ENCODE measurements around the gene APOE. TPM values are rescaled to one million over a fixed set of nuclear protein-coding genes. Genes with fewer than 3 reads are reported as not detected.

APOE gene
- total and polyA plus RNA-seq, 9 of the 15 experiments (the other 6 are each of a cell fraction or from before 2014, with no cell fraction given) = 0.14 to 180 (median 58.1) TPM; not detected in 1

- TF ChIP-seq, protein P1, sequence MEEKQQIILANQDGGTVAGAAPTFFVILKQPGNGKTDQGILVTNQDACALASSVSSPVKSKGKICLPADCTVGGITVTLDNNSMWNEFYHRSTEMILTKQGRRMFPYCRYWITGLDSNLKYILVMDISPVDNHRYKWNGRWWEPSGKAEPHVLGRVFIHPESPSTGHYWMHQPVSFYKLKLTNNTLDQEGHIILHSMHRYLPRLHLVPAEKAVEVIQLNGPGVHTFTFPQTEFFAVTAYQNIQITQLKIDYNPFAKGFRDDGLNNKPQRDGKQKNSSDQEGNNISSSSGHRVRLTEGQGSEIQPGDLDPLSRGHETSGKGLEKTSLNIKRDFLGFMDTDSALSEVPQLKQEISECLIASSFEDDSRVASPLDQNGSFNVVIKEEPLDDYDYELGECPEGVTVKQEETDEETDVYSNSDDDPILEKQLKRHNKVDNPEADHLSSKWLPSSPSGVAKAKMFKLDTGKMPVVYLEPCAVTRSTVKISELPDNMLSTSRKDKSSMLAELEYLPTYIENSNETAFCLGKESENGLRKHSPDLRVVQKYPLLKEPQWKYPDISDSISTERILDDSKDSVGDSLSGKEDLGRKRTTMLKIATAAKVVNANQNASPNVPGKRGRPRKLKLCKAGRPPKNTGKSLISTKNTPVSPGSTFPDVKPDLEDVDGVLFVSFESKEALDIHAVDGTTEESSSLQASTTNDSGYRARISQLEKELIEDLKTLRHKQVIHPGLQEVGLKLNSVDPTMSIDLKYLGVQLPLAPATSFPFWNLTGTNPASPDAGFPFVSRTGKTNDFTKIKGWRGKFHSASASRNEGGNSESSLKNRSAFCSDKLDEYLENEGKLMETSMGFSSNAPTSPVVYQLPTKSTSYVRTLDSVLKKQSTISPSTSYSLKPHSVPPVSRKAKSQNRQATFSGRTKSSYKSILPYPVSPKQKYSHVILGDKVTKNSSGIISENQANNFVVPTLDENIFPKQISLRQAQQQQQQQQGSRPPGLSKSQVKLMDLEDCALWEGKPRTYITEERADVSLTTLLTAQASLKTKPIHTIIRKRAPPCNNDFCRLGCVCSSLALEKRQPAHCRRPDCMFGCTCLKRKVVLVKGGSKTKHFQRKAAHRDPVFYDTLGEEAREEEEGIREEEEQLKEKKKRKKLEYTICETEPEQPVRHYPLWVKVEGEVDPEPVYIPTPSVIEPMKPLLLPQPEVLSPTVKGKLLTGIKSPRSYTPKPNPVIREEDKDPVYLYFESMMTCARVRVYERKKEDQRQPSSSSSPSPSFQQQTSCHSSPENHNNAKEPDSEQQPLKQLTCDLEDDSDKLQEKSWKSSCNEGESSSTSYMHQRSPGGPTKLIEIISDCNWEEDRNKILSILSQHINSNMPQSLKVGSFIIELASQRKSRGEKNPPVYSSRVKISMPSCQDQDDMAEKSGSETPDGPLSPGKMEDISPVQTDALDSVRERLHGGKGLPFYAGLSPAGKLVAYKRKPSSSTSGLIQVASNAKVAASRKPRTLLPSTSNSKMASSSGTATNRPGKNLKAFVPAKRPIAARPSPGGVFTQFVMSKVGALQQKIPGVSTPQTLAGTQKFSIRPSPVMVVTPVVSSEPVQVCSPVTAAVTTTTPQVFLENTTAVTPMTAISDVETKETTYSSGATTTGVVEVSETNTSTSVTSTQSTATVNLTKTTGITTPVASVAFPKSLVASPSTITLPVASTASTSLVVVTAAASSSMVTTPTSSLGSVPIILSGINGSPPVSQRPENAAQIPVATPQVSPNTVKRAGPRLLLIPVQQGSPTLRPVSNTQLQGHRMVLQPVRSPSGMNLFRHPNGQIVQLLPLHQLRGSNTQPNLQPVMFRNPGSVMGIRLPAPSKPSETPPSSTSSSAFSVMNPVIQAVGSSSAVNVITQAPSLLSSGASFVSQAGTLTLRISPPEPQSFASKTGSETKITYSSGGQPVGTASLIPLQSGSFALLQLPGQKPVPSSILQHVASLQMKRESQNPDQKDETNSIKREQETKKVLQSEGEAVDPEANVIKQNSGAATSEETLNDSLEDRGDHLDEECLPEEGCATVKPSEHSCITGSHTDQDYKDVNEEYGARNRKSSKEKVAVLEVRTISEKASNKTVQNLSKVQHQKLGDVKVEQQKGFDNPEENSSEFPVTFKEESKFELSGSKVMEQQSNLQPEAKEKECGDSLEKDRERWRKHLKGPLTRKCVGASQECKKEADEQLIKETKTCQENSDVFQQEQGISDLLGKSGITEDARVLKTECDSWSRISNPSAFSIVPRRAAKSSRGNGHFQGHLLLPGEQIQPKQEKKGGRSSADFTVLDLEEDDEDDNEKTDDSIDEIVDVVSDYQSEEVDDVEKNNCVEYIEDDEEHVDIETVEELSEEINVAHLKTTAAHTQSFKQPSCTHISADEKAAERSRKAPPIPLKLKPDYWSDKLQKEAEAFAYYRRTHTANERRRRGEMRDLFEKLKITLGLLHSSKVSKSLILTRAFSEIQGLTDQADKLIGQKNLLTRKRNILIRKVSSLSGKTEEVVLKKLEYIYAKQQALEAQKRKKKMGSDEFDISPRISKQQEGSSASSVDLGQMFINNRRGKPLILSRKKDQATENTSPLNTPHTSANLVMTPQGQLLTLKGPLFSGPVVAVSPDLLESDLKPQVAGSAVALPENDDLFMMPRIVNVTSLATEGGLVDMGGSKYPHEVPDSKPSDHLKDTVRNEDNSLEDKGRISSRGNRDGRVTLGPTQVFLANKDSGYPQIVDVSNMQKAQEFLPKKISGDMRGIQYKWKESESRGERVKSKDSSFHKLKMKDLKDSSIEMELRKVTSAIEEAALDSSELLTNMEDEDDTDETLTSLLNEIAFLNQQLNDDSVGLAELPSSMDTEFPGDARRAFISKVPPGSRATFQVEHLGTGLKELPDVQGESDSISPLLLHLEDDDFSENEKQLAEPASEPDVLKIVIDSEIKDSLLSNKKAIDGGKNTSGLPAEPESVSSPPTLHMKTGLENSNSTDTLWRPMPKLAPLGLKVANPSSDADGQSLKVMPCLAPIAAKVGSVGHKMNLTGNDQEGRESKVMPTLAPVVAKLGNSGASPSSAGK (IDR thresholded peaks at IDR 0.05) = no peak
- peak; percentile 69; the same call in 1 of the 2 replicates for TF ChIP-seq POLR2AphosphoS2 (IDR thresholded peaks at IDR 0.05; ENCODE audit: low read length)
- peak; percentile 29; the same call in 1 of the 2 replicates for TF ChIP-seq MXI1 (IDR thresholded peaks at IDR 0.05; ENCODE audit: low read depth, low read length)
- peak; percentile 73 for TF ChIP-seq CXXC5 (CRISPR knock-in tag; IDR thresholded peaks at IDR 0.05)
- TF ChIP-seq, protein P2, sequence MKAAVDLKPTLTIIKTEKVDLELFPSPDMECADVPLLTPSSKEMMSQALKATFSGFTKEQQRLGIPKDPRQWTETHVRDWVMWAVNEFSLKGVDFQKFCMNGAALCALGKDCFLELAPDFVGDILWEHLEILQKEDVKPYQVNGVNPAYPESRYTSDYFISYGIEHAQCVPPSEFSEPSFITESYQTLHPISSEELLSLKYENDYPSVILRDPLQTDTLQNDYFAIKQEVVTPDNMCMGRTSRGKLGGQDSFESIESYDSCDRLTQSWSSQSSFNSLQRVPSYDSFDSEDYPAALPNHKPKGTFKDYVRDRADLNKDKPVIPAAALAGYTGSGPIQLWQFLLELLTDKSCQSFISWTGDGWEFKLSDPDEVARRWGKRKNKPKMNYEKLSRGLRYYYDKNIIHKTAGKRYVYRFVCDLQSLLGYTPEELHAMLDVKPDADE (conservative IDR thresholded peaks at IDR 0.05; ENCODE audit: control insufficient read depth, low read depth, low read length) = peak; percentile 50; the same call in 1 of the 2 replicates
- no peak for TF ChIP-seq SNRNP70 (optimal IDR thresholded peaks at IDR 0.05; ENCODE audit: low read depth, low read length)
- 0 out of 2 replicates have a peak, but pooled peaks have one; percentile 22 for TF ChIP-seq THRAP3 (IDR thresholded peaks at IDR 0.05; ENCODE audit: borderline replicate concordance)
- TF ChIP-seq YY1 (IDR thresholded peaks at IDR 0.05; ENCODE audit: borderline replicate concordance in 1 of 3, control insufficient read depth in 1 of 3, extremely low read depth in 1 of 3, insufficient read depth in 3 of 3, insufficient read length in 1 of 3, insufficient replicate concordance in 2 of 3, low read depth in 1 of 3, low read length in 2 of 3) = peak; percentile 57 to 94 (median 91)
- peak; percentile 24 for TF ChIP-seq NR2C2 (CRISPR knock-in tag; IDR thresholded peaks at IDR 0.05)
- peak; percentile 76; the same call in 1 of the 2 replicates for TF ChIP-seq NR2C2 (tag; IDR thresholded peaks at IDR 0.05)
- TF ChIP-seq CBX1 (IDR thresholded peaks at IDR 0.05; ENCODE audit: low read depth) = peak; percentile 37; the same call in 1 of the 2 replicates
- peak; percentile 97 for TF ChIP-seq SUPT5H (IDR thresholded peaks at IDR 0.05)
- TF ChIP-seq L3MBTL2 (IDR thresholded peaks at IDR 0.05) = peak; percentile 52
Measured at GRCh38 chr19:44954649-44955504, 49.3 kb downstream of the APOE start, which contains the start of gene CLPTM1 (continued).
